Measurements from ENCODE around the gene NCDN.
A peak's percentile ranks its signal among the peaks of the same experiment; 100 is the strongest.

NCDN gene, protein sequence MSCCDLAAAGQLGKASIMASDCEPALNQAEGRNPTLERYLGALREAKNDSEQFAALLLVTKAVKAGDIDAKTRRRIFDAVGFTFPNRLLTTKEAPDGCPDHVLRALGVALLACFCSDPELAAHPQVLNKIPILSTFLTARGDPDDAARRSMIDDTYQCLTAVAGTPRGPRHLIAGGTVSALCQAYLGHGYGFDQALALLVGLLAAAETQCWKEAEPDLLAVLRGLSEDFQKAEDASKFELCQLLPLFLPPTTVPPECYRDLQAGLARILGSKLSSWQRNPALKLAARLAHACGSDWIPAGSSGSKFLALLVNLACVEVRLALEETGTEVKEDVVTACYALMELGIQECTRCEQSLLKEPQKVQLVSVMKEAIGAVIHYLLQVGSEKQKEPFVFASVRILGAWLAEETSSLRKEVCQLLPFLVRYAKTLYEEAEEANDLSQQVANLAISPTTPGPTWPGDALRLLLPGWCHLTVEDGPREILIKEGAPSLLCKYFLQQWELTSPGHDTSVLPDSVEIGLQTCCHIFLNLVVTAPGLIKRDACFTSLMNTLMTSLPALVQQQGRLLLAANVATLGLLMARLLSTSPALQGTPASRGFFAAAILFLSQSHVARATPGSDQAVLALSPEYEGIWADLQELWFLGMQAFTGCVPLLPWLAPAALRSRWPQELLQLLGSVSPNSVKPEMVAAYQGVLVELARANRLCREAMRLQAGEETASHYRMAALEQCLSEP

DNA sequence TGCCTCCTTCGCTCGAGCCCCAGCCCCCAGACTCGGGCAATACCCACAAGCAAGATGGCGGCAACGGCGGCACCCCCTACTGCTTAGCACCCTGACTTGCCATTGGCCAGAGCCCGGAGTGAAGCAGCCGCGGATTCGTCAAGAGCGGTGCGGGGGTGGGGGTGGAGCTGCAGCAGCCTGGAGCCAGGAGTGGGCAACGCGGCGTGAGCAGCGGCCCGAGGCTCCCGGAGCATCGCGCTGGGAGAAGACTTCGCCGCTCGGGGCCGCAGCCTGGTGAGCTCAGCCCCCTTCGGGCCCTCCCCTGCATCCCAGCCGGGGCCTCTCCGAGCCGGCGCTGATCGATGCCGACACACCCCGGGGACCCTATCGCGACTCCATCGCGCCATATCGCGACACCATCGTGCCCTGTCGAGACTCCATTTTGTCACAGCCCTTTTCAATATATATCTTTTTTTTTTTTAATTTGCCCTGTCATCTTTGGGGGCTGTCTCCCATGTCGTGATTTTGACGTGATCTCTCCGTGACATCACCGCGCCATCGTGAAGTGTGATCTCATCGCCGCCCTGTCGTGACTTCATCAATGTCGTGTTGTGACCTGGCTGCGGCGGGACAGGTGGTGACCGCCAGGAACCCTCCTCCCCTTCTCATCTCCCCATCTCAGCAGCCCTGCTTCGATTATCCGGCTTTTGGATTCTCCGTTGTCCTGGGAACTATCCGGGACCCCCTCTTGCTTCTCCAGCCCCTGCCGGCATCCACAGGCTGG lies at the start of gene NCDN:
NCDN (plus strand) TSS at position 189 of the 763 bp plus-strand sequence; CDS start at position 581, 392 bp downstream.
- DNase-seq, result peak; percentile 97

DNA sequence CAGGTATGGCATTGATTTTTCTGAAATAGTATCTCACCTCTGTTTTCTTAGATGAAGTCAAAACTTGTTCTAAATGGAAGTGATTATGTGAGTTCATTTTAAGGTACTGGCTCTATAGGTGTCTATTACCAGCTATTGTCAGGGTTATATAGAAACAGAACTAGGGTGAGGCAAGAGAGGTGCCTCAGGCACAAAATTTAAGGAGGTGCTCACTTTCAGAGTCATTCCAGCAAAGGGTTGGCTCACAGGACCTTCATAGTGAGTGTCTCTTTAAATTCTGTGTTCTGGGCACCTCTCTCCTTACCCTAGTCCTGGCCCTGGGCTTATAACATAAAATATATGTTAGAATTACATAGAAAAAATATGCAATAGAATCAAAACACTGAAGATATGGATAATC lies 49.7 kb upstream of the NCDN start:
- no peak for DNase-seq

DNA sequence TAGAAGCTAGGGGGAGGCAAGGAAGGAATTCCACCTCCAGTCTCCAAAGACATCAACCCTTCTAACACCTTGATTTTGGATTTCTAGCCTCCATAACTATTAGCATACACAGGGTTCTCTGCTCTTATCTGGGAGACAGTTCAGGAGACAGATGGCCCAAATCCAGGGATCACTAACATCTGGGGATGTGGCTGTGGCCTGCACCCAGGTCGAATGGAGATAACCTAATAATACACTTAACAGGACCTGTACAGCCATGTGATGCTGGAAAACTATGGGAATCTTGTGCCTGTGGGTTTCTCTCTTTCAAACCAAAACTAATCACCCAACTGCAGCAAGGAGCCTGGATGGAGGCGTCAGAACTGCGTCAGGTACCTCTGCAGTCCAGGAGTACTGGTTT lies 48.0 kb upstream of the NCDN start:
- DNase-seq, result no peak

DNA sequence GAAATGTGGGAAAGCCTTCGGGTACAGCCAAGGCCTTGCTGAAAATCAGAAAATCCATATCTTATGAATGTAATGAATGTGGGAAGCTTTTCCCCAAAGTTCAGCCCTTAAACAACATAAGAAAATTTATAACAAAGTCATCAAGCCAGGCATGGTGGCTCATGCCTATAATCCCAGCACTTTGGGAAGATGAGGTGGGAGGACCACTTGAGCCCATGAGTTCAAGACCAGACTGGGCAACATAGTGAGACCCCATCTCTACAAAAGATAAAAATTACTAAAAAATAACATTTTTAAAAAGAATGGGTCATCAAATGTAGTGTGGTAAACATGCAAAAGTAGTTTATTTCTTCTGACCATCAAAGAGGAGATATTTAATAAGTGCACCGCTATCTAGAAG lies 46.3 kb upstream of the NCDN start:
- no peak for DNase-seq

DNA sequence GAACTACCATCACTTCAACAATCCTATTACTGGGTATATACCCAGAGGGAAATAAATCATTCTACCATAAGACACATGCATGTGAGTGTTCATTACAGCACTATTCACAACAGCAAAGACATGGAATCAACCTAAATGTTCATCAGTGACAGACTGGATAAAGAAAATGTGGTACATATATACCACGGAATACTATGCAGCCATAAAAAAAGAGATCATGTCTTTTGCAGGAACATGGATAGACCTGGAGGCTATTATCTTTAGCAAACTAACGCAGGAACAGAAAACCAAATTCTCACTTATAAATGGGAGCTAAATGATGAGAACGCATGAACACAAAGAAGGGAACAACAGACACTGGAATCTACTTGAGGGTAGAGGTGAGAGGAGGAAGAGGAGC lies 39.4 kb upstream of the NCDN start:
- no peak for DNase-seq

DNA sequence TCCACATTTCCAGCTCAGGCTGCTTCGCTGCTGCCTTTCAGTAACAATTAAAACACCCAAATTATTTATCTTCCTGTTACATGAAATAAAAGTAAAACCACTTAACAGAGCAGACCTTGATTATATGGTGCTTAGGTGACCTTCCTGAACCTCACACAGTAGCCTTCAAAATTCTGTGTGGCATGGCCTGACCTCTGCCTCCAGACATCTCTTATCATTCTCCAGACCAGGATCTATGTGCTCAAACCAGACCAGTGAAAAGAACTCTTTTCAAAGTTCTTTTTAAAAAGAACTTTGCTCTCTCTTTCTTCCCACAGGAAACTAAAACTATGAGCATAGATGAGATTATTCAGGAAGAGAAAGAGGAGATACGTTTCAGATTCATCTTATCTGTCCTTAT lies 38.2 kb upstream of the NCDN start:
- DNase-seq, result no peak

DNA sequence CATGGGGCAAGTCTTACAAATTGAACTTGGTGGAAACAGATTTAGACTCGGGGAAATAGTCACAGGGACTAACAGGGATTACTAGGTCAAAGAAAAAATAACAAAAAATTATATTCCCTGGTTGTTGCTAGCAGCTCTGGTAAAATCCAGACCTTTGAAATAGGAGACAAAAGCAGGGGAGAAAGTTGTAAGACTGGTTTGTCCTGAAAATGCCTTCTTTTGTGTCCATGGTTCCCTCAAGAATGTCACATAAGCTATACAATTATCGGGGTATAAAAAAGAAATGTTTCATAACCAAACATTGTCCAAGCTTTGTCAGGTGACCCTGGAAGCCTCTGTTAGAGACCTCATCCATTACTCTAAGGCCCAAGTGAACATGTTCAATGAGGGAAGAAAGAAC lies 33.5 kb upstream of the NCDN start:
- no peak for DNase-seq

DNA sequence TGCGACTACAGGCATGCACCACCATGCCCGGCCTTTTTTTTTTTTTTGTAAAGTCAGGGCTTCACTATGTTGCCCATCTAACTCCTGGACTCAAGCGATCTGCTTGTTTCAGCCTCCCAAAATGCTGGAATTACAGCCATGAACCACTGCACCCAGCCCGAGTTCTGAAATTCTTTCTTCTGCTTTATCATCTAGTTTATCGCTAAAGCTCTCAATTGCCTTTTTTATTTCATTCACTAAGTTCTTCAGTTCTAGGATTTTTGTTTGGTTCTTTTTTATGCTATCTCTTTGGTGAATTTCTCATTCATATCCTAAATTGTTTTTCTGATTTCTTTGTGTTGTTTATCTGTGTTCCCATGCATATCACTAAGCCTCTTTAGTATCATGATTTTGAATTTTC lies 27.4 kb upstream of the NCDN start:
- no peak for DNase-seq

DNA sequence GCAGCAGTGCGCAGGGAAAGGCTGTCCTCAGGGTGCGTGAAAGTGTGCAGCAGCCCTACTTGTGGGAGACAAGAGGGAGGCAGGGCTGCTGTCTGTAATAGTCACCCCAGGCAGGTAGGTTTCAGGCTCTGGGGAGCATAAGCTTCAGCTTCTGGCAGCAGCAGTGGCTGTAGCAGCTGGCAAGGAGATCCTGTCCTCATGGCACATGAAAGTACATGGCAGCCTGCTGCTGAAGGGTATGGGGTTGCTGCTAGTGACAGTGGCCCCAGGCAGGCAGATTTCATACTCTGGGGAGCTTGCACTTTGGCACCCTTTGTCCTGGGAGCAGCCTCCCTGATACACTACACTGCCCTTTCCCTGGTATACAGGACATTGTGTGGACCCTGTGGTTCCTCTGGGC lies 26.7 kb upstream of the NCDN start:
- no peak for DNase-seq

DNA sequence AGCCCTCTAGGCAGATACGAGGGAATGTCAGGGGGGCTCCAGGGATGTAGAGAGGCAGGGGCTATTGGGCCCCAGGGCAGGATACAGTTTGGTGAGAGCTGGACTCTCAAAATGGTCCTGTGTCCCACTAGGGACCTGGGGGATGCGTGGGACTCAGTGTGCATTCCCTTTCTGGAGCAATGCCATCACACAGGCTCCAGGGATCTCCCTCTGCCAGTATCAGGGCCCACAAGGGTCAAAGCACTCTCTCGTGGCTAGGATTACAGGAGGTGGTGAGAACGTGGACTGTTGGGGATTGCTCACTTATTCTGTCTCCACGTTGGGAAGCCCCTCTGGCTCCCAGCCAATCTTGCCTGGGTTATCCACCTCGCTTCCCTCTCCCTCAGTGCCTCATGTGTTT lies 26.2 kb upstream of the NCDN start:
- no peak for DNase-seq

DNA sequence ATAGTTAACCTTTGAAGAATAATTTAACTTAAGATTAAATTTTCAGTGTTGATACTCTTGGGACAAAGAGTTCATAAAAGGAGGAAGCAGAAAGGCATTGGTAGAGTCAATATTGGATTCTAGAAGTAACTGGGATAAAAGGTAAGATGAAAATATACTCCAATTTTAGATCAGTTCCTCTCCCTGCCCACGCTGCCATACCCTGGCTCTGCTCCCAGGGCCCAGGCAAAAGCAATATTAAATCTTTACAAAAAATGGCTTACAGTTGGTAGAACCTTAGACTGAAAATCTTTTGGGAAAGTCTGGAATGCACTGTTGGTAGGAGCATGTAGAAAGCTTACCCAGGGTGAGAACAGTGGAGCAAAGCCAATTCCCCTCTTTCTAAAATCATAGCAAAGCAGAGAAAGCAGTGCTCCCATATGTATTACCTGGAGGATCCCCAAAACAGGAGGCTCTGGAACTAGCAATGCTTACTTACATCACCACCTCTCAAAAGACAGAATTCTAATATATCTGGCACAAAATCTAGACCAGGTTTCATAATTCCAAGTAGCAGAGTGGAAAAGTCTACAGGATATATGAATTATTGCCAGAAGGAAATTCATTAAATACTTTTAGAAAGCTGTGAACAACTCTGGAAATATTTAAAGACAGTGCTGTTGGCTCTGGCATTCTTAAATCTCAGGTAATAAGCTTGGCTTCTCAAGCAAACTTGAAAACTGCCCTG lies 24.9 kb upstream of the NCDN start:
- DNase-seq, result no peak

DNA sequence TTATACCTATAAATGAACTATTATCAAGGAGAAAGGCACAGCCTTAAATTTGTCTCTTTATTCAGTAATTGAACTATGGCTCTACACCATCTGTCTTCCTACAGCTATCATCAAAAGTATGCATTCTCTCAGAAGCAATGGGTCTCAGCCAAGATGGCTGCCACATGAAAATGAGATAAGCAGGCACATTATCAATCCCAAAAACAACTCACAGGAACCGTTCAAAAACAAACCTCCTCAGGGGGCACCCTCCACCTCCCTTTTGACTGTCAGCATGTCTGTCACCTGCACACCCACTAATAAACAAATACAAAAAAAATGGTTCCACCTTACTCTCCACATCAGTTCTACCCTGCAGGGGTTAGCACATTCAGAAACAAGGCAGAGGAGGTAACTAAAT lies 24.0 kb upstream of the NCDN start:
- DNase-seq, result no peak

DNA sequence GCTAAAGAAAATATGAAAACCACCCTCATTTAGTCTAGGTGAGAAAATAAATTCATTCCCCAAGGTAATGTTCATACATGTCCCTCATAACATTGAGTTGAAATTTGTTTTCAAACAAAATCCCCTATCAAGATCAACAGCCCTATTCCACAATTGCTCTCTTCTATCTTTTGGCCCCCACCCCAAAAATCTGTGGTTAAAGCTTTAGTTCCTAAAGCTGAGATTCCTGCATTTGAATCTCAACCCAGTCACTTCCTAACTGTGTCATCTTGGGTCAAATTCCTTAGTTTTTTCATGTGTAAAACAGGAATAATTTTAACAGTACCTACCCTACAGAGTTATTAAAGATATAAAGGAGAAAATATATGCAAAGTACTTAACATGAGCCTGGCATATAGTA lies 22.4 kb upstream of the NCDN start:
- DNase-seq, result no peak

DNA sequence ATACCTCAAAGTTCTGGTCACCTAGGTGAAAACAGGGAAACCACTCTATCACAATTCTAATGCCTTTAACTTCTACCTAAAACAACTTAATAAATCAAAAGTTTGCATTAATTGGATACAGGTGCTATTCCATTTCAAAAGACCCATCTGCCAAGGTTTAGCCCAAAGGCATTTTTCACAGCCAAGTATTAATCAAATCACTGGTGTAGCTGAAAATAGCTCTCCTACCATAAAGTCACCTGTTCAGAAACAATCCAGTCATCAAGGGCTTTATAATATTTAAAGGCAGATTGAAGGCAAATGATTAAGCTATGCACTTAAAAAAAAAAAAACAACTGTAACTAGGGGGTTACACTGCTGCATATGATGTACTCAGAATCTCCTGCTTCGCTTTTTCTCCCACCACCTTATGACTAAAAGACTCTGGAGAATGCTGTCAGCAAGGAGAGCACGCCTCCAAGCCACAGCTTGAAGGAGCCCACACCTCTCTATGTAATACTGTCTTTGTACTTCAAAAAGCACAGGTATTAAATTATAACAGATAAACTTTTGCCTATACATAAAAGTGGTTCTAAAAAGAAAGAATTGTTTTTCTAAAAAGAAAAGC lies 20.9 kb upstream of the NCDN start:
- no peak for DNase-seq

DNA sequence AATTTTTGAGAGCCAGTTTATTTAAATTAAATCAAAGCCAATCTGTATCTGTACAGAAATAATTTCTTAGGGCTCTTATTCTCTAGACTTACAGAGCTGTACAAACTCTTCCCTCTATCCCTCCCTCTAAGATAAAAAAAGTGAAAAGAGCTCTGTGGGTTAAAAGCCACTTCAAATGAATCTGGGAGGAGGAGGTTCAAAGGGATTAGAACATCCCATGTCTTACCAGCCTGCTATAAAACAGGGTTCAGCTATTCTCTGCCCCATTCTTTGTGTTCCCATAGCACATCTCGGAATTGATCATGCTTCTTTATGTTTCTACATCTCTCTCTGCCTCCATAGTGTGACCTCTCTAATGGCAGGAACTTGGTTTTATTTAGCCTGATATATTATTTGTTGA lies 19.8 kb upstream of the NCDN start:
- DNase-seq, result no peak

DNA sequence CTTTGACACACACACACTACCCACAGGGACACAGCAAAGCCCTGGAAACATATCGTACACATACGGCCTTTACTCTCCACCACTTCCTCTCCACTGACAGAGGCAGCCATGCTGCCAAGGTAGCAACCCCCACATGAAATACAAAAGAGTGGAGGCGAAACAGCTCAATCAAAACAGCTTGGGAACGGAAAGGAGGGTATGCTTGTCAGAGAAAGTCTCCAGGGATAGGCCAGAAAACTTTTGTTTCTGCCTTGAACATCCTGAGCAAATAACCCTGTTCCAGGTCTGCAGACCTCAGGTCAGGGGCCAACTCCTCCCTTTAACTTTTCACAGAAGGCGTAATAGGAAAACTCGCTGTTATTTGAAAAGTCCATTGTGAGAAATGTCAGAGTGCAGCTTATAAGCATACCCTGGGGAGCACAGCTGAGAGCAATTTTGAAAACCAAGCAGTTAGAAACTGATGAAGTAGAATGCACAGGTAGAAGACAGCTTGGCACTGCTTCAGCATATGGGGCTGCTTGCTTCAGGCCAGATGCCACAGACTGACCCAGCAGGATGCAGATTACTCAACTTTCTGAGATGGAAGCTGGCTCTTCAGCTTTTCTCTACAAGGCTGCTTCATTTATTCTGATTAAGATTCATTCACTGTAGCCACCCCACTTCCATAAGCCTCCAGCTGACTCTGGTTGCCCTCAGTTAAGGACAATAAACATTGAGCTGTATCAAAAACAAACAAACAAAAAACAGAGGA lies 18.4 kb upstream of the NCDN start:
- no peak for DNase-seq

DNA sequence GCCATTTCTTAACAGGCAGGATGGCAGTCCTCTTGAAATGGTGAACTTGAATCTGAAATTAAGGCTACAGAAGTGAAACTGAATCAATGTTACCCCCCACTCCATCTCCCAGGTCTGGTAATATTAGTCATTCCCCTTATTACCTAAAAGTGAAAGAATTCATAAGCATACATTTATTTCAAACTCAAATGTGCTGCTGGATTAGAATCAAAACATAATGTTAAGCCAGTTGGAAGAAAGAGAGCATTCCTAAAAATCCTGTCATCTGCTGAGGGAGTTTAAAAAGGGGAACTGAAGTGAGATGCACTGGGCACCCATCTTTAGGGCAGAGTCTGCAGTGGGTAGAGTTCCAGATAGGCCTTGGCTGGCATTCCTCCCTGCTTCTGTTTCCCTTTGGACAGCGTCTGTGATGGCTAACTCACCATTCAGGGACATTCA lies 17.8 kb upstream of the NCDN start:
- DNase-seq, result no peak

DNA sequence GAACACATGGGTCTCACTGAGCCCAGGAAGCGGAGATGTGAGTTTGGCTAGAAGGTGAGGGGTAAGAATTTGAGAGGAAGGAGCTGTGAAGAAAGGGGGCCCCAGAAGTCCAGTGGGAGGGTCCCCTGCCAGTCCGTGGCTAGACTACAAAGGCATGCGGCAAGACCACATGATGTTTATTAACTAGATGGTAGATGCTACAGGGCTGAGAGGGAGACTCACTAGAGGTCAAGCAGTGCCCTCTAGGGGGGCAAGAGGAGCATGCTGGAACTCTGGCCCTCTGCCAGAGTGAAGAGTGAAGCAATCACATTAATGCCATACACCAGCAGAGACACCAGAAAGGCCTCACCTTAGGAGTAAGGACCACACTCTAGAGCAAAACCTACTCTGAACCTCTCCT lies 12.6 kb upstream of the NCDN start:
- DNase-seq, result peak; percentile 52

DNA sequence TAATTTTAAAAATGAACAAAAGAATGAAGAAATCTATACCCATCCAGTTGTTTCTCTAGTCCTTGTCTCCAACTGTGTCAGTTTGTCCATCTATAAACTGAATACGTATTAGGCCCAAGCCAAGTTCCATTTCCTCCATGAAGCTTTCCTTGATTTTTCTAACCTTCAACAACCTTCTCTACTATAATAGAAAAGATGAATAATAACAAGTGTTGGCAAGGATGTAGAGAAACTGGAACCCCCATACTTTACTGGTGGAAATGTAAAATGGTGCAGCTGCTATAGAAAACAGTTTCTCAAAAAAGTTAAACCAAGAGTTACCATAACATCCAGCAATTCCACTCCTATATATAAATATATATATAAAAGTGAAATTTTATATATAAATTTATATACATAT lies 11.0 kb upstream of the NCDN start:
- no peak for DNase-seq

DNA sequence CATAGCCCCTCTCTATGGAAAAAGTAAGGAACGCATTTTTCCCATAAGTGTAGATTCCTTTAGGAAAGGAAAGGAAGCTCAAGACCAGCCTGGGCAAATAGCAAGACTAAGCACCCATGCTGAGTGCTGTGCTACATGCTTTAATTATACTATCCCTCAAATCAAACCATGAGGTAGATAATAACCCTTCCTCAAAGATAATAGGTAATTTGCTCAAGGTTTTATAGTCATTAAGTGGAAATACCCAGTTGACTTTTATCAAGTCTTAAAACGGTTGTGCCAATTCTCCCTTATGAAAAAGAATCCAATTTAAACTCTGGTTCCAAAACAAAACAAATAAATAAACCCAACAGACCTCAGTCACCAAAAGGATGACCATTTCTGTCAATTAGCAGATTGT lies 3.7 kb upstream of the NCDN start:
- DNase-seq, result no peak

DNA sequence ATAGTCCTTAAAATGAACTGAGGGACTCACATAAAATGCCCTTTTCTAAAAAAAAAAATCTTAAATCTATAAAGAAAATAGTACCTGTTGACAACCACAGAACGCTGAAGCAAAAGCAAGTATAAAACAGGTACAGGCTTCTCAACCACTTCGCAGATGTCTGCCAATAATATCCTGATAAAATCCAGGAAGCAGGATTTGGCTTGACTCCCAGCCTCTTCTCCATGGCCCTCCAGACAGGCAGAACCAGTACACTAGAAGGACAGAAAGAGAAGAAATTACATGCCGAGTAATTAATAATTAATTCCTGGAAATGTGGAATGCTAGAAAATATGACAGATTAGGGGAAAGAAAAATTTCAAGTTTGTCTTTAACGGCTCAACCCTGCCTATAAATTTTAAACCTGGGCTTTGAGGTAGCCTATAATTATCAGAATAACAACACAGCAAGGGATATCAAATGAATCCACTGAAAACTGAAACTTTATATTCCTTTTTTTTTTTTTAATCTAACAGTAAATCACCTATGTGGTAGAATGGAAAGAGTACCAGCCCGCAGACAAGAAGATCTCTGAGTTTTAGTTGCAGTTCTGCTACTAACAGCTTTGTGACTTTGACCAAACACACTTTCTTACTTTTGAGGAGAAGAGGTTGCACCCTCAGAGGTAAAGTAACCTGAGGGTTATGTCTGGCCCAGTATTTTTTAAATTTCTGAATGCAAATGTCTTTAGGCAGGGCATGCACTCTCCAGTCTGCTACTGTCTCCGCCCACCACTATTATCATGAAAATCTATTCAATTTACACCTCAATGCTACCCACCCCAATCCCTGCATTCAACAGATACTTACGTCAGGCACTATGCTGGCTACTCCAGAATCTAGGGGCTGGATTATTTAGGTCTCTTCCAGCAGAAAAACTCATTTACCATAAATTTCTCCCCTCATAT lies 3.1 kb upstream of the NCDN start:
- DNase-seq, result no peak
